Activated CD8-positive, alpha-beta memory T cell treated with anti-CD3 and anti-CD28 coated beads for 4 hours (primary cell): ENCODE results near the gene ZXDC.

Source experiments
- DNase-seq, 2 donors: peaks; one replicate each; pipeline ENCODE4 v3.0.0-alpha.2; 2020; ENCODE audit warnings: low read depth in 2 of 2

Gene ZXDC

DNA sequence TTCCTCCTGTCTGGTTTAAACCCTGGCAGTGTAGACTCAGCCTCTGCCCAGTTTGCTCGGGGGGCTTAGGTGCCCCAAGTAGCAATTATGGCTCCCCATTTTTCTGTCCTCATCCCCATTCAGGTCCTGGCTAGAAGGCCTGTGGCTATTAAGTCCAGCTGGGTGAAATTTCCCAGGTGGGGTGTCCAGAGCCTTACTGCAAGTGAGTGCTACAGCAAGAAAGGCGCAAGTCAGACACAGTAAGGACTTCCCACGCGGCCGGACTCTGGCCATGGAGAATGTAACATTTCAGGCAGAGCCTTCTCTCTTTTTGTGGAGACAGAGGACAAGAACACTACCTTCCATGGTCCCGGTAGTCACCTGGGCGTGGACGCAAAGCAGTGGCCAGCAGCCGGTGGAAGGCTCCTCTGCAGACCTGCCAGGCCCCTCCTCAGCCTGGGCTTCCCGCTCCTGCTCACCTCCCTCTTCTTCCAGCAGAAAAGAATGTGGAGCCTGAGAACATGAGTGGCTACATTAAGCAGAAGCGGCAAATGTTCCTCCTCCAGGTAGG lies 57.6 kb downstream of the ZXDC start:
- DNase-seq = no peak

DNA sequence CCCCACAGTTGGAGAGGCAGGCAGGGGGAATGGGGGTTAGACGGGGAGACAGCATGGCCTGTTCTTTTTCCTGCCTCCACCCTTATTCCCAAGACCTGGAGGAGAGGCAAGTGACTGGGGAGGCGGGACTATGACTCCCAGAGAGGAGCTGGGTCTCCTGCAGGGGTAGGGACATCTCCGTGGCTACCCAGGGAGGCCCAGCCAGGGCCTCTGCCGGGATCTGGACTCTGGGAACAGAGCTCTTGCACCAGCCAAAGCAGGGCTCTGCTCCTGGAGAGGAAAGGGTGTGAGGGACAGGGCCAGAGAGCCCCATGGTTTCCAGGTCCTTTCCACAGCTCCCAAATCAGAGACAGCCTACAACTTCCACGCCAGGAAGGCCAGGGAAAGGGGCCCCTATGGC lies 58.2 kb downstream of the ZXDC start:
- DNase-seq = no peak

DNA sequence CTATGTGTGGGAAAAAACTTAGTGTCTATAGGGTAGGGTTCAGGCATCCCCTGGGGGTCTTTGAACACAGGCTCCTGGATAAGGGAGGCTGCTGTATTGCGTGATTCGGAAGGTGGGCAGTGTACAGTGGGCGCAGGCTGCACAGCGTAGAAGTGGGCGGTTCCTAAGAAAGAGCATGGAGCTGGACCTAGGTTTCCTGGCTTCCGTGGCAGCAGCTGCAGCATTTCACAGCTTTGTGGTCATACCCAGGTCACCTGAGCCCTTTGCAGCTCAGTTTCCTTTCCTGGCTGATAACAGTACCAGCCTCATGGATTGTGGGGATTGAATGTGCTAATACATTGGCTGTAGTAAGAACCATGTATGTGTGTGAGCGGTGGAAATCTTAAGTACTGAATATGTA lies 58.7 kb downstream of the ZXDC start:
- DNase-seq = no peak

DNA sequence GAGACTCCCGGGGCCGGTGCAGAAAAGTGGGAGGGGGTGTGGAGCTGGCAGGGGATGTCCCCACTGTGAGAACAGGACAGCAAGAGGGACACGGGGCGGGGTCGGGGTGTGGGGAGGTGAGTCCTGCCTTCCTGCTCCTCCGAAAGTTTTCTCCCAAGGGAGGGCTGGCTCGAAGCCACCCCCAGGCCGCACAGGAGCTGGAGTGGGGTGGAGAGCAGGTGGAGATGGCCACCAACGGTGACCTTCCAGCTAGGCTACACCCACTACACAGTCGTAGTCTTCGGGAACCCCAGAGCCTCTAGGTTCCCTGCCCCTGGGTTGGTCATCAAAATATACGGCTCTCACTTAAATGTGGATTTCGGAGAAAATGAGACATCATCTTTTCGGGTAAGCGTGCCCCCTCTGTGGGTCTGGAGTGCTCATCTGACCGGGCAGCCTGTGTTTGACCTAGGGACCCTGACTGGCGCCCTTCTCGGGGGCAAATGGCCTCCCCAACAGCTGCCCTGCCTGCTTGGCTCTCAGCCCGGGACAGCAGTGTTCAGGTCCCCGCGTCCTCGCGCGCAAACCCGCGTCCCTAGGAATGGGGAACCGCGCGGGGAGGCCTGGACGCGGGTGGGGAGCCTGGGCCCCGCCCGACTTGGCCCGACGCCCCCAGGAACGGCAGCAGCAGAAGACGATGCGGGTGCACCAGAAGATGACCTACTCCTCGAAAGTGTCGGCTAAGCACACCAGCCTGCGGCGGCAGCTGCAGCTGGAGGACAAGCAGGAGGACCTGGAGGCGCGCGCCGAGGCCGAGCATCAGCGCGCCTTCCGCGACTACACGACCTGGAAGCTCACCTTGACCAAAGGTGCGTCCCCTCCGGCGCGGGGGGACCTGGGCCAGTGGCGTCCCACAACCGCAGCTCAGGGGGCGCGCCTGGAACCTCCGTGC lies 59.8 kb downstream of the ZXDC start:
- no peak for DNase-seq

DNA sequence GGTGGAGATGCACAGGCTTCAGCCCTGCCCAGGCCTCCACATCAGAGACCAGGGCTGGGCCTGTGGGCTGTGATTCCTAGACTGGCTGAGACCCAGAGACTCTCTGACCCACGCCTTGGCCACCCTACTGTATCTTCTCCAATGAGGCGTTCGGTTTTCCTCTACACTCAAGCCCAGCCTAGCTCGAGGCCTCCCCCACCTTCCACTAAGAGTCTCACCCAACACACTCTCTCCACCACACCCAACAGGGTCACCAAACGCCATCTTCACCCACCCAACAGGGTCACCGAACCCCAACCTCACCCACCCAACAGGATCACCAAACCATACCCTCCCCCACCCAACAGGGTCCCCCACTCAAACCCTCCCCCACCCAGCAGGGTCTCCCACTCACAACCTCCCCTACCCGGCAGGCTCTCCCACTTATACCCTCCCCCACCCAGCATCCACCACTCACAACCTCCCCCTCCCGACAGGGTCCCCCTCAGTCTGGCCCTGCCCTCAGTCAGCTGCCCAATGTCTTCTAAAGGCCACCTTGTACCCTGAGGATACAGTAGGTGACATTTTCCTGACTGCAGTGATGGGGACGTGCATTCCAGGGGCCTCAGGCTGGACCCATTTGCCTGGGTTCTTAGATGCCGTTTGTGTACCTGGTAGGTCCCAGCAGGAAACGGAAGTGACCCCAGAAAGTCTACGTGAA lies 60.6 kb downstream of the ZXDC start:
- DNase-seq = no peak

DNA sequence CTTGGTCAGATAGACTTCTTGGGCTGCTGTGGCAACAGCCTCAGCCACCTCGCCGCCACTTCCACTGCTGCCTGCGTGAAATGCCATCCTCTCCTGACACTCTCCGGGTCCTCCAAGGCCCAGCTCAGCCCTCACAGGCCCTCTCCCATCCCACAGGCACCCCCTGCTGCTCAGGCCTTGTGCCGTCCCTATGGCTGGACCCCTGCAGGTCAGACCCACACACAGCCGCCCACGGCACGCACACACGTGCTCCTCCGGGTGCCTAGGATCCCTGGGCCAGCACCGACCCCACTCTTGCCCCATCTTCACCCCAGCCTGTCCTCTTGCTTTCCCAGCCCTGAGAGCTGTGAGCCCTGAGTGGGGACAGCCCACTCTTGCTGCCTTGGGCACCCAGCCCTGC lies 61.3 kb downstream of the ZXDC start:
- no peak for DNase-seq

DNA sequence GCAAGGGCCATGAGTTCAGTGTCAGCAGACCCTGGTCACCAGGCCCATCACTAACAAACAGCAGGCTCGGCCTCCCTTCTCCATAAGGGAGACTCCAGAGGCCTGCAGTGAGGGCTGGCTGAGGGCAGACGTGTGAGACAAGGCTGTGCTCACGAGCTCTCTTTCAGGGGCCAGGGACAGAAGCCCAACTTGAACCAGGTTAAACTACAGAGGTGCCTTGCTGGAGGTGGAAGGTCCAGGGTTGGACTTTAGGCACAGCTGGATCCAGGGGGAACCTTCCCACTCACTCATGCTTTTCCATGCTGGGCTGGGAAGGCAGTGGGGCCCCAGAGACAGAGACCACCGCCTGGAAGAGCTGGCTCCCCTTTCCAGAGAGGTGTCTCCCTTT lies 62.0 kb downstream of the ZXDC start:
- no peak for DNase-seq

DNA sequence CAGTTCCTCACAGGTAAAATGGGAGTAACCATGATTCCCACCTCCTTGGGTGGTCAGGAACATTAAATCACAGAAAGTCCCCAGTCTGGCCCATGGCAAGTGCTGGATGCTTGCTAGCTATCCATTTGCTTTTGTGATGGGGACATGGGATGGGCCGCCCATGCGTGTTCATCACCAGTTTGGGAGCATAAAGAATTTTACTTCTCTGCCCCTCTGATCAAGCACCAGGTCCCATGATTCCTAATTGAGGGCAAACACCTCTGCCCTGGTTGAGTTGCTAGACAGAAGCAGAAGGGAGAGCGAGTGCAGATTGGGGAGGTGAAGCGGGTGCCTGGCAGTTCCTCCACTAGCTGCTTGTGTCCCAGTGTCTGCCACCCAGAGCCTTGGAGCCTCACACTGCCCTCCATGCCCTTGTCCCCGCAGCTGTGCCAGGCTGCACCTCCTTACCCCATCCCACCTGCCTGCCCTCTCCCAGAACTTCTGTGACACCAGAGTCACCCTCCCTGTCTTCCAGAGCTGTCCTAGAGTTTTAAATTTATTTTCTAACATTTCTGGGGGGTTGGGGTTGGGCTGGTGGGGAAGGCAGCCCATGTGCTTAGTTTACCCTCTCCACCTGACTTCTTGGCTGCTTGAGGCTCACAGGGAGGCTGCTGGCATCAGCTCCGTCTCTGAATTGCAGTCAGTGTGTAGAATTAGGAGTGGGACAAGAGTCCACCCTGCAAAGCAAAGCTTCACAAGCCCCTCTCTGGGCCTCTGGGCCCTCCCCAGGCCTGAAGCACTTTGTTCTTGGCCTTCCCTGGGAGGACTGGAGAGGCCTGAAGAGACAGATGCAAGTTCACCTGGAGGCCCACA lies 62.6 kb downstream of the ZXDC start:
- no peak for DNase-seq

DNA sequence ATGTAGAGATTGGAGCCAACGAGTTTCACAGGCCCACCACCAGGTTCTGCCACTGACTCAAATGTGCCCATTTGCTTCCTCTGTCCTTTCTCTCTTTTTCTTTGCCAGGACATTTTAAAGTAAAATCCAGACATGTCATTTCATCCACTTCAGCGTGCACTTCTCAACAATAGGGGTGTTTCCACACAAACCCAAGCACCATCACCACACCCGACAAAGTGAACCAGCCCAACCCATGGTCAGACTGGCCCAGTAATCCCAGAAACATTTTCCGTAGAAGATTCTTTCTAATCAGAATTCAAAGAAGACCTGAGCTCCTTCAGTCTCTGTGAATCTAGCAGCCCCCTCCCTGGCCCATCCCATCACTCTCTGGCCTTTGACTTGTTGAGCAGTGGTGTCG lies 67.6 kb downstream of the ZXDC start:
- no peak for DNase-seq

DNA sequence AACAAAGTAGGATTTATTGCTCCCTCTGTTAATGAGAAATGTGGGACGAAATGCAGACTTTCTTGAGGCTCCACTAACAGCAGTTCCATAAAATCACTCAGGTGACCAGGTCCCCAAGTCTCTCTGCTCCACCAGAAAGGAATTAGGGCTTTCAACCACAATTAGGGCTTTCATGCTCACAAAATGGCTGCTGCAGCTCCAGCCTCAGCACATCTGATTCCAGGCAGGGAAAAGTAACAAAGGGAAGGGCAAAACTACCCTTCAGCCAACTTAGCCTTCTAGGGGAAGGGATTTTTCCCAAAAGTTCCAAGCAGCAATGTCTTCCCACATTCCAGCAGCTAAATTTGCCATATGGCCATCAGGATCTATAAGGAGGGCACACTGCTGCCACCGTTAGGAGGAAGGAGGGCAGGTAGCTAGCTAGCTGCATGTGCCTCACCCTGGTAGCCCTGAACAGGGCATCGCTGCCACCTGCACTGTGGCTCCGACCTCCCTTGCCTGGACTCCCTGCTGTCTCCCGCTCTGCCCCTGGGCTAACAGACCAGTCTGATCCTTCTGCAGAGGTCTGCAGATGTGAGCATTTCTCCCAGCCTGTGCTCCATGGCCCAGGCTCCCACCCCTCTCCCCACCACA lies 68.2 kb downstream of the ZXDC start:
- no peak for DNase-seq

DNA sequence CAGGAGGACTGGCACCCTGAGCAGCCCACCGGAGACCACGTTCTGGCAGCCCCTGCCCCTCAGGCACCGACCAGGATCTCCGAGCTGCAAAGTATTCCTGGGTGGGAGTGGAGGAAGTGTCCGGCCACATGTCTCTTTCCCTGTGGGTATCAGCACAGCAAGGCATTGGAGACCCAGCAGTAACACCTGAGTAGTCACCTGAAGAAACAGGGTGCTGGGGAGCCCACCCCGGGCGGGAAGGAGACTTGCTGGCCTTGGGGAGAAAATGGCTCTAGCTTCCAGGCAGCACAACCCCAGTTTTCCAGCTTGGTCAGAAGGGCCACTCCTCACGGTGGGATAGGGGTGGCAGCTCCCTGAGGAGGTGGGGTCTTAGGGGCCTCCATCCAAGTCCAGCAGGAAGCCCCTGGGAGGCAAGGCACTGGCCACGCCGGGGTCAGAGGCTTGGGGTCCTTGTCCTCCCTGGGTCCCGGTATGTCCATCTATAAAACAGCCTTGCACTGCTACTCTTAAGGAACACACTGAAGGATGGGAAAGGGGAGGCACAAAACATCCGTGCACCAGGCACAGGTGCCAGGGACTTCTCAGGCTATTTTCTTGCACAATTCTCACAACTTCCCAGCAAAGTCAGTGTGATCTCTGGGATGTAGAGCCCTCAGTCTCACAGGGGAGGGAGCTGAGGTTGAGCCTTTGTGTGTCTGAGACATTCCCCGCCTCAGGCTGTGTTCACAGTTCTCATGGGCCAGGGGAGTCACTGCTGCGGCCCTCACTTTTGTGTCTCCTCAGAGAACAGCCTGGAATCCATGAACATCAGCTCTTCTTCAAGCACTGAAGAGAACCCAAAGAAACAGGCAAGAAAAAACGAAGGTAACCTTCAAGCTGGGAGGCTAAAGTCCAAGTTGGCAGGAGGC lies 69.0 kb downstream of the ZXDC start:
- DNase-seq = no peak

DNA sequence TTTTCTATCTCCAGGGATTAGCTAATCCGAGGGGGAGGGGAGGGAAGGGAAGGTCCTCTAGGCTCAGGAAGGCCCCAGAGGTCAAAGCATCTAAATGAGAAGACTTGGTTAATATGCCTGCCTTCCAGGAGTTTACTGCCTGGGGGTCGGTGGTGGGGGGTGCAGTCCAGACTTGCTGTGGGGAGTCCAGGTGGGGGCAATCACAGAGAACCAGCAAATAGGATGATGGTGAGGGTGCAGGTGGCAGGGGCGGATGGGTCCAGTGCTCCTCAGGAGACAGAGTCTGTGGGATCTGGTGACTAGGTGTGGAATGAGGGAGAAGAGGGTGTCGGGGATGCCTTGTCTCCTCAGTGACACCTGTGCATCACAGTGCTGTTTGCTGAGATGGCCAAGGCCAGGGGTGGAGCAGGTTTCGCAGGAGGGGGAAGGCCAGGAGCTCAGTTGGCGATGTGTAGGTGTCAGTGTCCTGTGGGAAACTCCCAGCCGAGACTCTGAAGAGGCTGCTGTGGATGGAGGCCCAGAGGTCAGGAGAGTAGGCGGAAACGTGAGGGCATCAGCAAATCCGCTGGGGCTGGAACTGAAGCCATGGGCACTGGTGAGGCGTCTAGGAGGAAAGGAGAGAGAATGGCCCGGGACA lies 72.9 kb downstream of the ZXDC start:
- DNase-seq = no peak

DNA sequence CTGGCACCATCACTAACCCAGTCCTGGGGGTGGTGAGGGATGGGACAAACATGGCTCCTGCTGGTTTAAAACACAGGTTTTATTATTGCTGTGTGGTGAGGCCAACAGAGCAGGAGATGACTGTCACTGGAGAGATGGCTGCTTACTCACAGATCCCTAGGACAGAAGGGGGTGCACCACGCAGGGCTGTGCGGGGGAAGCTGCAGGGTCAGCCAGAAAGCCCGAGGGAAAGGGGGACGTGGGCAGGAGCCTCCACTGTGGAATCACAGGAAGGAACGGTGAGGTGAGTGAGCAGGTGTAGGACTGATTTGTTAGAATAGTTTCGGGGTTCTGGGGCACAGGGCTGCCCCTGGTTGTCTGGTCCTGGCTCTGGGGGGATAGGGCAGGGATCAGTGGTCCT lies 73.5 kb downstream of the ZXDC start:
- no peak for DNase-seq

DNA sequence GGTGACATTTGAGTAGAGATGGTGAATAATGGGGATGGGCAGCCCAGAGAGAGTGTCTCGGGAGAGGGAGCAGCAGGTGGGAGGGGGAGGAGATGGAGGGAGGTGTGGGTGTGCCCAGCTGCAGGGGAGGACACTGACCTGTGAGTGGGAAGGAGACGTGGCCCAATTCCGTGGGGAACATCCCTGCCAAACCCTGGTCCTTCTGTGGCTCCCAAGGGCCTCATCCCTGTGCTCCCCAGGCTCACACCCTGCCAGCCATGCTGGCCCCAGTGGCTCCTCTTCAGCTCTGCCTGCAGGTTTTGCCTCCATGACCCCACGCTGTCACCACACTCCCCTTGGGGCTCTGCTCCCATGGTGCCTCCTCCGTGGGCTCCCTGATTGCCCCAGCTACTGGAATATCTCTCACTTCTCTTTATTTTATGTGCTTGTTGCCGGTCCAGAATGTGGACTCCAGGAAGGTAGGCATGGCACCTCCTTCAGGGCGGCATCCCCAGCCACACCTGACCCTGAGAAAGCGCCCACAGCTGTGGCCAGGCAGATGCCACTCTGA lies 74.0 kb downstream of the ZXDC start:
- DNase-seq = no peak

DNA sequence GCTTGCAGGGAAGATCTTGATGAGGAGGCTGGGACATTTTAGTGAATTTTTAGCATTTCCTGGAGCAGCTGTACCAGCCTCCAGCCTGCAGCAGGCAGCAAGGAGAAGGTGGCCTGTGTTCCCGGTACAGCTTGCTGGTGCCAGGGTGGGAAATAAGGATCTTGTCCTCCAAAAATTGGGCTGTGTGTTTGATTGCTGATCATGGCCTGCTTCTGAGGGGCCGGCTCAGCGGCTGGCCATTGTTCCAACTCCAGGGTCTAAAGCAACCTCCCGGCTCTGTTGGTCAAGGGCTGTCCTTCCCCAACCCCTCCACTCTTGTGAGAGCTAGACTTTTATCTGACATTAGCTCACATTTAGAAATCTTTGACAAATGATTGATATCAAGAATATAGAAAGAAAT lies 75.9 kb downstream of the ZXDC start:
- no peak for DNase-seq

DNA sequence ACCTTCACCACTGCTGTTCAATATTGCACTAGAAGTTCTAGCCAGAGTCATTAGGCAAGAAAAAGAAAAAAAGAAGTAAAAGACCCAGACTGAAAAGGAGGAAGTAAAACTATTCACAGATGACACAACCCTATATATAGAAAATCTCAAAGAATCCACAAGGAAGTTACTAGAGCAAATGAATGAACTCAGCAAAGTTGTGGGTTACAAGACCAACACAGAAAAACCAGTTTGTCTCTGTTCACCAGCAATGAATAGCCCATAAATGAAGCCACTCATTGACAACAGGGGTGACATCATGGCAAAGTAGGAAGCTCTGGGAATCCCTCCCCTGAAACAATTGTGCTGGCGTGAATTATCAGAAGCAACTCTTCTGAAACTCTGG lies 76.3 kb downstream of the ZXDC start:
- DNase-seq = no peak

DNA sequence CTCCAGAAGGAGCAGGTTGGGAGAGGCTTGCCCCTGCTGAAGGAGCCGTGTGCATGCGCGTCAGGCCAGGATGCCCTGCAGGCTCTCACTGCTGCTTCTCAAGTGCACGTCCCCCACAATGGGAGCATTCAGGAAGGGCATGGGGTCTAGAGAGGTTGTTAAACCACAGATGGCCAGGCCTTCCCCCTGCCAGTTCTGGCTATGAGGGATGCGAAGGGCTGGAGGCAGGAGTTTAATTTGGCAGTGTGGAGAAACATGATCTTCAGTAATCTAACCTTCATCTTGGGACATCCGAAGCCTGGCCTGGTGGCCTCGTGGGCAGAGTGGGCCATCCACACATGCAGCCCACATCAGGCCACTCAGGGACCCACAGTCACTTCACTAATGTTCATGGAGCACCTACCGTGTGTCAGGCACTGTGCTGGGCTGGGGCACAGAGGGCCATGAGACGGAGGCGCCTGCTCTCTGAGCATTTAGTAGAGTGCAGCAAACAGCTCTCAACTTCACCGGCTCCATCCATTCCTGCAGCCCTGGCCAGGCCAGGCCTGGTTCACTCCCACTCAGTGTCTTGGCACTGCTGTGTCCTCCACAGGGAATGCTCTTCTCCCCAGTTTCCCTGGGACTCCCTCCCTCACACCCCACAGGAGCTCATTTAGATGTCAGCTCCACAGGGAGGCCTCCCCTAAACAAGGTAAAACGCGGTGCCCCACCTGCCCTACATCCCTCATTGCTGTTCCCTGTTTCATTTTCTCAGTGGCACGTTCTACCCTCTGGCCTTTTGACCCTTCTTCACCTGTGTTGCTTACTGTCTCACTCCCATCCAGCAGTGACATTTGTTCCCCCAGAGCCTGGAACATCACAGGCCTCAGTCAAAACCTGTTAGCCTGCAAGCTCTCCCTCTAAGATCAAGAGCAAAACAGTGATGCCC lies 77.0 kb downstream of the ZXDC start:
- no peak for DNase-seq

DNA sequence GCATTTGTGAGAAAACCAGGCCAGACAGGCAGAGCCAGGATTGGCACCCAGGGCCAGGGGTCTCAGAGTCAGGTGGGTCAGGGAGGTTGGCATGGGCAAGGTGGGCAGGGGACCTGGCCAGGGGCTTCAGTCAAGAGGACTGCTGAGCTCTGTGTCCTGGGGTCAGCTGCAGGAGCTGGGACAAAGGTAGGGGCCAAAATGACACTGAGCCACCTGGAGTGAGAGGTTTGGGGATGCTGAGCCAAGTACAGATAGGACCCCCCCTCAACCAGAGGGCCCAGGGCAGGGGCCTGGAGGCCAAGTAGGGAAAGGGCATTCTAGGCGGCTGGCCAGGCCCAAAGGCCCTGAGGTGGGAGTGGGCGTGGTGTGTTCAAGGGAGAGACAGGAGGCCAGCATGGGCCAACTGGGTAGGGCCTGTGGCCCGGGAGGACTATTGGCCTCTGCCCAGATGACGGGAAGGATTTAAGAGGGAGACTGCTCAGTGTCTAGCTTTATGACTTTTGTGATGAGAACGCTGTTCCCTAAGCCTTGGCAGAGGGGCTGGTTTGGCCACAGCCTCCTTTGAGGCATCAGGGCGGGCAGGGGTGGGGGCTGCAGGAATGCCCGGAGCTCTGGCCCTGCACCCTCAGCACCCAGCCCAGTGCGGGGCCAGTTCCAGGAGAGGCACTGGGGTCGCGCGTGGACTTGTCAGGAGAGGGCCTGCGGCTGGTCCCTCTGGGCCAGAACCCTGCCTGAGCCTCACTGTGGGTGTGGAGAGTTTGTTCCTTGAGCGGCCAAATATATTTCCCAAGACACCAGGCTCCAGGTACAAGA lies 77.9 kb downstream of the ZXDC start:
- DNase-seq = no peak
